LHCN-M2 (cell line): Measurements from ENCODE around the gene SLC9A3. TPM values are rescaled to one million over a fixed set of nuclear protein-coding genes. Genes with fewer than 3 reads are reported as not detected.

Experiments used
- DNase-seq: peaks from one replicate; pipeline ENCODE4 v3.0.0-alpha.2; 2012; ENCODE audit warnings: low read depth
- total RNA-seq: library from RNA; depleted of rRNA; stranded (reverse); fragments of >200 nt; gene quantifications from 2 replicates; pipeline ENCODE4 v1.2.3, GENCODE V29; 2014

The SLC9A3 gene
- total RNA-seq, 1 experiment from 2014 or later = 4.4 TPM

DNA sequence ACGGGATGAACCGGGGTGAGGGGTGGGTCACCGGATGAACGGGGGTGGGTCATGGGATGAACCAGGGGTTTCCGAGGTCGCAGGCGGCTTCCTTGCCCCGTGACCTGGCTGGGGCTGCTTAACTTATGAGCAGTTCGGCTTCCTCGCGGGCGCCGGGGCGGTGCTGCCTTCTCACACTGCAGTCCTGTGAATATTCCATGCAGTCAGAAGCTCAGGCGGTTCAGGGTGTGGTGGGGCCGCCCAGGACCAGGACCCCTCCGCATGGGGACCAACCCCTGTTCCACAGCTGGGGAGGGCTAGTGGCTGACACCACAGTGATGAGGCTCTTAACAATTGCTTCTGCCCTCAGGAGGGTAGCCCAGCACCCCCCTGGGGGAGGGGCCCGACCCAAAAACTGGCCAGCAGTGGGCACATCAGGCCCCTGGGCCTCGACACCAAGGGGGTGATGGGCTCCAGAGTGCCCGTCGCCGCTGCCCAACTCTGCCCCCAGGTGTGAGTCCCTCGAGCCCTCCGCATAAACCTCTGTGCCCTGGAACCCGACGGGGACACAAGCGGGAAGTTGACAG lies 30.9 kb upstream of the SLC9A3 start:
- no peak for DNase-seq

DNA sequence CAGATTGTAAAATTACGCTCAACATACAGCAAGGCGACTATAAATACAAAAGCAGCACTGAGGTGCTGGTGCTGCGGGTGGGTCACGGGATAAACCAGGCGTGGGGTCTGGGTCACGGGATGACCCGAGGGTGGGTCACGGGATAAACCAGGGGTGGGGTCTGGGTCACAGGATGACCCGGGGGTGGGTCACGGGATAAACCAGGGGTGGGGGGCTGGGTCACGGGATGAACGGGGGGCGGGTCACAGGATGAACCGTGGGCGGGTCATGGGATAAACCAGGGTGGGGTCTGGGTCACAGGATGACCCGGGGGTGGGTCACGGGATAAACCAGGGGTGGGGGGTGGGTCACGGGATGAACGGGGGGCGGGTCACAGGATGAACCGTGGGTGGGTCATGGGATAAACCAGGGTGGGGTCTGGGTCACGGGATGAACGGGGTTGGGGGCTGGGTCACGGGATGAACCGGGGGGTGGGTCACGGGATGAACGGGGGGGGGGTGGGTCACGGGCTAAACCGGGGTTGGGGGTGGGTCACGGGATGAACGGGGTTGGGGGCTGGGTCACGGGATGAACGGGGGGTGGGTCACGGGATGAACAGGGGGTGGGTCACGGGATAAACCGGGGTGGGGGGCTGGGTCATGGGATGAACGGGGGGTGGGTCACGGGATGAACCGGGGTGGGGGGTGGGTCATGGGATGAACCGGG lies 30.2 kb upstream of the SLC9A3 start:
- no peak for DNase-seq

DNA sequence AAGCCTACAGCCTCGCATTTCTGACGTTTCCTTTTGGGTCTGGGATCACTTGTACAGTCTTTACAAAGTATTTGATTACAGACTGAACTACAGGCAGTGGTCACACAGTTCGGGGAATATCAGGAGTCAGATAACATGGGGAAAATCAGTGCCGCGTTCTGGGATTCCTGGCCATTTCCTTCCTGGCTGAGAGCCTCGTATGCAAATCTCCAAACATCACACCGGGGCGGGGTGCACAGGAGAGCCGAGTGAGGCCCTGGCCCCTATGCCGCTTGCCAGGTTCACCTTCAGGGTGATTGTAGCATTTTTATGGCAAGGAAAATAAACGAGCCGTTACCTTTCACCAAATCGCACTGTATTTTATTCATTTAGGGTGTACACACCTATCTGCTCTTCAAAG lies 29.6 kb upstream of the SLC9A3 start:
- DNase-seq = peak; percentile 19

DNA sequence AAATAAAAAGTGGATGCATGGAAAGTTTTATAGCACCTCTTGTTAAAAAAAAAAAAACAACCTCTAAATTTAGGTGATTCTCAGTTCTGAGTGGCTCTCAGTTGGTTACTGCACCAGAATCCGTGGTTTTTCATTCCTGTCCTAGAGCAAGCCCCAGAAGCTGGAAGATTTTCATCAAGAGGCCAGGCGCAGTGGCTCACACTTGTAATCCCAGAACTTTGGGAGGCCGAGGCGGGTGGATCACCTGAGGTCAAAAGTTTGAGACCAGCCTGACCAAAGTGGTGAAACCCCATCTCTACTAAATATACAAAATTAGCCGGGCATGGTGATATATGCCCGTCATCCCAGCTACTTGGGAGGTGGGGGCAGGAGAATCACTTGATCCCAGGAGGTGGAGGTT lies 27.2 kb upstream of the SLC9A3 start:
- DNase-seq = no peak

DNA sequence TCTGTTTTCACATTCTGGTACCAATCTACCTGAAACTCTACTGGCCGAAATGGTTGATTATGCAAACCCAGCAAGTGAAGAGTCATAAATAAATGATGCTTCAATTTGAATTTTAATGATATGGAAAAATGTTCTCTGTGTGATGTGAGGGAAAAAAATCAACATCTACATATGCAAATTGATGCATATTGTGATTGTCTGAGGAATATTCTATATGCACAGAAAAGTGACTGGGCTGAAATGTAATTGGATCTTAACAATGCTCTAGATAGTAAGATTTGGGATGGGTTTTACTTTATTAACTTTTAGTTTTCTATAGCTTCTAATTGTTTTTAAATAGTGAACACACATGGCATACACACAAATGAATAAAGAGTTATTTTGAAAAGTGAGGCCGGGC lies 25.0 kb upstream of the SLC9A3 start:
- no peak for DNase-seq

DNA sequence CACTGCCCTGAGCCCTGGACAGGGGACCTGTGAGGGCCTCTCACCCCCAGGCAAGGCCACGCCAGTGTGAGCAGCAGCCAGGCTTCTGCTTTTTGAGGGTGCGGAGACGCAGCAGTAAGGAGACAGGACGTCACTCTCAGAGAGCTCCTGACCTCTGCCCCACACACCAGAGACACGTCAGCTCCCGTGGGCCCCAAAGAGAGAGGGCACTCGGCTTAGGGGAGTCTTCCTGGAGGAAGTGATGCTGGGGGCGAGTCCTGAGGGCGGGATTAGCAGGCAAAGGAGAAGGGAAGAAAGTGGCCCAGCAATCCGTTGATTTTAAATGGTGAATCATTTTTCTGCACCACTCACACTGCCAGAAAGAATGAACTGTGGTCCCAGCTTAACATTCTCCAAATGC lies 24.0 kb upstream of the SLC9A3 start:
- DNase-seq = peak; percentile 7

DNA sequence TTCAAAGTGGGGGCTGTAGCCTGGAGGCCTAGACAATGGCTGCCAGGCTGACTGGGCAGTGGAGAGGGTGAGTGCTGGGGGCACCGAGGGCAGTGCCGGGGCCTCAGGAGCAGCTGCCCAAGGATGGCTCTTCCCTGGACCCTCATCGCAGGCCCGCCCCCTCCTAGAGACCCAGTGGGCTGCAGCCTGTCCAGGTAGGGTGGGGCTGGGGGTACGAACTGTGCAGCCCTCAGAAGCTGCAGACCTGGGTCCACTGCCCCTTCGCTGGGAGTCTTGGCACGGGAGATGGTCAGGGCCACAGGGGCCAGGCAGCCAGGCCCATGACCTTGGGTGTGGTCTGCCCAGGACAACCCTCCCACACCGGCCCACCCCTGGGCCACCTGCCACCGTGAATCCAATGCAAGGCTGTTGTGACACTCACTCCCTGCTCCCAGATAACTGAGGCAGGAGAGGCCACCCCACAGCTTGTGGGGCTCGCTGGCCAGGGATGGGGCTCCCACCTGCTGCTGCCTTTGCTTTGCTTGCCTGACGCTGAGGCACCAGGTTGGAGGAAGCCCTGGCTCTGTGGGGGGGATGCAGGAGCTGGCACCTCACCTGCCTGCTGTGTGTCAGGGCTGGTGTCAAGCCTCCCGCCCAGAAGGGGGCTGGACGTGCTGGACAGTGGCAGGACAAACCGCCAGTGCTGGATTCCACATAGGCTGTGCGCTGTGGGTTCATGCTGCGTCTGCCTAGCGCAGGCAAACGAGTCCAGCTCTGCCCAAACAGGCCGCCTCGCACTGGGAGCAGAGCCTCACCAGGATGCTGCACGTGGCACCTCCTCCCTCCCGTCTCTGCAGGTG lies 23.1 kb upstream of the SLC9A3 start:
- DNase-seq = no peak

DNA sequence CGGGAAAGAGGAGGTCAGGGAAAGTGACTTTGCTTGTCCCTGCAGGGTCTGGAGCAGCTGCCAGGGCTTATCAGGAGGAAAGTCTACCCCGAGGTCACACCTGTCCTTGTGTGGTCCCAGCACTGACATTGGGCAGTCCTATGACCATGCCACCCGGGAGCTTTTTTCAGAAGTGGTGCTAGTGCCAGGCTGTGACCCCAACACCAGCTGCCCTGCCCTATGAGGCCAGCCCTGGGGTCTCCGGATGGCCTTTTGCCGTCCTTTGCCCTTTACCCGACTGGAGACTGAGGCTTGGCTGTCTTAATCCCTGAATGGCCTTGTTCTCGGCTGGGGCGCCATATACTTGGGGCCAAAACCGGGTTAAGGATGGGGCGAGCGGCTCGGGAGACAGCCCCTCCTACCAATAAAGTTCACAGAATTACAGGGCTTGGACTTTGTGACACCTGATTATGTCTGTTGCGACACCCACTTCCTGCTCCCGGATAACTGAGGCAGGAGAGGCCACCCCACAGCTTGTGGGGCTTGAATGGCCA lies 22.2 kb upstream of the SLC9A3 start:
- no peak for DNase-seq

DNA sequence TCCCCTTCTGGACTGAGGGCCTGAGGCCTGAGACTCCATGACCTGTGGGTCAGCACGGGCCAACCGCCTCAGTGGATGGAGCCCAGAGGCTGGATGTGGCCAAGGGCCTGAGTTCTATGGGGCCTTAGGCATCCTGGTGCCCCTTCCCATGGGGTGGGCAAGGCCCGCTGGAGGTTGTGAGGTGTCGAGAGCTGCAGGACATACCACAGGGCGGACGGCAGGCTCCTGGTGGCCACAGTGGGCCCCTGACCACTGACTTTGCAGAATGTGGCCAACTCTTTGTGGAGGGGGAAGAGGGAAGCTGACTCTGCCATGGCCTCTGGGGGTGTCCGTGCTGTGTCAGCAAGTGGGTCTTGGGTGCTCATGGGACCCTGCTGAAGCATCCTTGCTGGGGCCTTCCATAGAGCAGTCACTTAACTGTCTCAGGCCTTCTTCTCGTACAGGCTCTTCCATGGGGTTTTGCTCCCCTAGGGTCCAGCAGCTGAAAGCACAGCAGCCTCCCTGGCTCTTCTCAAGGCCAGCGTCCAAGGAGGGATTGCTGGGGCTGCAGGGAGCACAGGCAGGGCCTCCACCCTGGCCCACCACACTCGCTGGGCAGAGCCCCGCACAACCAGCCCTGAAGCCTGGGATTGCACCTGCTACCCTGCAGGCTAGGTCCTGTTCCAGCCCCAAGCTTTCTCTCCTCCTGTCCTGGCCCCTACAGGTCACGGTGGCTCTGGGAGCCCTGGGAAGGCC lies 21.6 kb upstream of the SLC9A3 start:
- DNase-seq = no peak

DNA sequence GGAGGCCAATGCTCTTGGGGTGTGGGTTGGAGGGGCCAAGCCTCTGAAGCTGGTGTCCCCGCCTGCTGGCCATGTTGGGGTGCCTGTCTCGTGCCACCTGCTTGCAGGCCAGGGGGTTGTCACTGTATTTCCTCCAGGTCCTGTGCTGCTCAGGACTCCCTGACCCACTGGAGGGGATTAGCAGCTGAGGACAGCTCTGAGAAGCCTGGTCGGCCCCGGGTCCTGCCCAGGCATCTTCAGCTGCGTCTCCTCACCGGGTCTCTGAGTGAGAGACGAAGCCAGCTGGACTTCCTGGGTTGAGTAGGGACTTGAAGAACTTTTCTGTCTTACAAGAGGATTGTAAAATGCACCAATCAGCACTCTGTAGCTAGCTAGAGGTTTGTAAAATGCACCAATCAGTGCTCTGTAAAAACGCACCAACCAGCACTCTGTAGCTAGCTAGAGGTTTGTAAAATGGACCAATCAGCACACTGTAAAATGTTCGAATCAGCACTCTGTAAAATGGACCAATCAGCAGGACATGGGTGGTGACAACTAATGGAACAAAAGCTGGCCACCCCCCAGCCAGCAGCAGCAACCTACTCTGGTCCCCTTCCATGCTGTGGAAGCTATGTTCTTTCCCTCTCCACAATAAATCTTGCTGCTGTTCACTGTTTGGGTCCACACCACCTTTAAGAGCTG lies 20.6 kb upstream of the SLC9A3 start:
- DNase-seq = no peak

DNA sequence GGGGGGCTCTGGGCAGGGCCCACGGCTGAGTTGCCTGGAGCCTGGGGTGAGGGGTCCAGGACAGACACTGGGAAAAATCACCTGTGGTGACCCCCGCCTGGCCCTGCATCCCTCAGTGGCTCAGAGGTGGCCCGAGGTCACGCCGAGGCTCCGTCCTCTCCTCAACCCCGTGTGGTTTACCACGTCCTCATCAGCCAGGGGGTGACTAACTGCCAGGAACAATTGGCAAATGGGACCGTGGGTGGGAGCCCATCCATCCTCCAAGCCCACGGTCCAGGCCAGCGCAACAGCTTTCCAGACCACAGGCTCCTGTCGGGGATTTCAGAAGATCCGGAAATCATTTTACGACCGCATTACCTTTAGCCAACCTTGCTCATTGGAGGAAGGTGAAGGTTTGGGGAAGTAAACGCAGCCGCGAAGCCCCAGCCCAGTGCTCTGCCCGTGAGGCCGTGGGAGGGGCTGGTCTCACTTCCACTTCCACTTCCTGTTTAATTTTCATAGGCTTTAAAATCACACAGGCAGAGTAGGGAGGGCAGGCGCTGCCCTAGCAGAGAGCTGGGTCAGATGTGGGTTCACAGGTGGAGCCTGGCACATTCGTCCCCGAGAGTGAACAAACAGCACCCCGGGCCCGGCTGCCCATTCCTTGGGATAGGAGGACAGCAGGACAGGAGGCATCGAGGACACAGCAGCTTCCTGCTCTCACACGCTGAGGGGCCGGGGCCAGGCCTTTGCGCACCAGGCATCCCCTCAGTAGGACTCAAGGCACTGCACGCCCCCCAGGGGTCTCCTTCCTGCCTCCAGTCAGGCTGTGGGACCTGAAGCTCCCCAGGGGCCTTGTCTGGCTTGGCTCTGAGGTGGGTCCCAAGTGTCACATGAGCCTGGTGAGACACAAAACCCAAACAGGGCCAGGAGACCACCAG lies 19.8 kb upstream of the SLC9A3 start:
- DNase-seq = no peak

DNA sequence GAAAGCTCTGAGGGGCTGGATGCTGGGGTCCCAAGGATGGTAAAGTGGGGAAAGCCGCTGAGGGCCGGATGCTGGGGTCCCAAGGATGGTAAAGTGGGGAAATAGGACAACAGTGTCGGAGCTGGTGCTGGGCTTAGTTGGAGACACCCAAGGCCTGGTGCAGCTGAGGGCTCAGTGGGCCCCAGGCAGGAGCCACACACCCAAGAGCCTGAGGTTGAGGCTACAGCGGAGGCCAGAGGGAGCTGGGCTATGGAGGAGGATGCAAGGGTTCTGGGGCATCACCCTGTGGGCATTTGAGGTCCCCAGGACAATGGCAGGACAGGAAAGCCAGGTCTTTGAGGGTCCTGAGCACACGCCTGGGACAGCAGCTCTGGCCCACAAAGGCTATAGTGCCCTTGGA lies 19.1 kb upstream of the SLC9A3 start:
- no peak for DNase-seq

DNA sequence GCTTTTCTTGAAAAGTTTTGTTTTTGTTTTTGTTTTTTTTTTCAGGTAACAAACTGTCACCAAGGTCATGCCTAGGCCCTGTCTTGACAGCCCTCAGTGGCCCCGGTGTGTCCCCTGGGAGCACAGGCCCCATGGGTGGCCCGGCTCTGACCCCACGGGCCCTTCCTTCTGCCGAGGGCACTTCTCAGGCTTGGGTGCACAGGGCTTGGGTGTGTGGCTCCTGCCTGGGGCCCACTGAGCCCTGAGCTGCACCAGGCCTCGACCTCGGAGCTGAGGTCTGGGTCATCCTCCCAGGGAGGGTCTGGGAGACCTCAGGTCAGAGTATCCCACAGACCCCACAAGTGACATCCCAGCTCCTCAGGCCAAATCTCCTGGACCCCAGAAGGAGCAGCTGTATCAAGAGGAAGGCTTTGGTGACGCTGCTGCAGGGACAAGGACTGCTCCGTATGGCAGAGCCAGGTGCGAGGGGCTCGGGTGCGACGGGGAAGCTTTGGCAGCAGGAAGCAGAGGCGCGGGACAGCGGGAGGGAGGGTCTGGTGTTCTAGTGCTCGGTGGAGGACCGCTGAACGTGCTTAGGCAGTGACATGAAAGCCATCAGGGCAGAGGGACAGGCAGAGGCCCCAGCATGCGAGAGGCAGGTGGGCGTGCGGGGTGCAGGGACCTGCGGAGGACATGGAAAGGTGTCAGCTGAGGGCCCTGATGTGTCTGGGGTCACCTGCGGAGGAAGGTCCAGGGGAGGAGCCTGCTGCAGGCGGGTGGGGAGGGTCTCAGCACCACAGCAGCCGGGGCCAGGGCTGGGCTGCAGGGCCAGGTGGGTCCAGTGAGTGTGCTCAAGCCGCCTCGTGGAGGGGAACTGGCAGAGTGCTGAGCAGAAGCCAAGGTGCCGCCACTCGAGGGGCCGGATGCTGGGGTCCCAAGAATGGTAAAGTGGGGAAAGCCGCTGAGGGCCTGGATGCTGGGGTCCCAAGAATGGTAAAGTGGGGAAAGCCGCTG lies 18.4 kb upstream of the SLC9A3 start:
- no peak for DNase-seq

DNA sequence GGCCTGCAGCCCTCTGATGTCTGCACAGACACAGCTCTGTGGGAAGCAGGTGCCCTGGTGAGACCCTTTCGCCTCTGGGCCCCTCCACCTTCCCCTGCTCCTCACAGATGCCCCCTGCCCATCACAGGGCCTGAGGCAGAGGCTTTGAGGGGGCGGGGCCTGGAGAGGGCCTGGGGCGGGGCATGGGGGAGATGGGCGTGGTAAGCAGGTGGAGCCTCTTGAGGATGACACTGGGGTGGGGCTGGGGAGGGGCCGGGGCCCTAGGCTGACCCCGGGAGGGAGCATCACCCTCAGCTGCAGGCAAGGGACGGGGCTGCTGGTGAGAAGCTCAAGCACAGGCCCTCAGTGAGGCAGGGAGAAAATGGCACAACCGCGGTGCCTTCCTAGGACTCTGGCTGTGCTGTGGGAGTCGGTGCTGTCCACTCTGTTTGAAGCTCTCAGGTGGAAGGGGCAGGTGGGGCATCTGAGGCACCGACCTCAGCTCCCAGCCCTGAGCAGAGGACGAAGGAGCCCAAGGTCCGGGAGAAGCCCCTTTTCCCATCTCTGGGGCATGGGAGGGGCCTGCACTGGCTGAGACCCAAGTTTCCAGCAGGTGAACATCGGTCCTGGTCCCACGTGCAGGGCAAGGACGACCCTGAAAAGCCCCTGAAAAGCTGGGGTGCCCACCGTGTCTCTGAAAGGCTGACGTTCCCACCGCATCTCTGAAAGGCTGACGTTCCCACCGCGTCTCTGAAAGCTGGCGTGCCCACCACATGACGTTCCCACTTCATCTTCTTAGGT lies 17.5 kb upstream of the SLC9A3 start:
- no peak for DNase-seq

DNA sequence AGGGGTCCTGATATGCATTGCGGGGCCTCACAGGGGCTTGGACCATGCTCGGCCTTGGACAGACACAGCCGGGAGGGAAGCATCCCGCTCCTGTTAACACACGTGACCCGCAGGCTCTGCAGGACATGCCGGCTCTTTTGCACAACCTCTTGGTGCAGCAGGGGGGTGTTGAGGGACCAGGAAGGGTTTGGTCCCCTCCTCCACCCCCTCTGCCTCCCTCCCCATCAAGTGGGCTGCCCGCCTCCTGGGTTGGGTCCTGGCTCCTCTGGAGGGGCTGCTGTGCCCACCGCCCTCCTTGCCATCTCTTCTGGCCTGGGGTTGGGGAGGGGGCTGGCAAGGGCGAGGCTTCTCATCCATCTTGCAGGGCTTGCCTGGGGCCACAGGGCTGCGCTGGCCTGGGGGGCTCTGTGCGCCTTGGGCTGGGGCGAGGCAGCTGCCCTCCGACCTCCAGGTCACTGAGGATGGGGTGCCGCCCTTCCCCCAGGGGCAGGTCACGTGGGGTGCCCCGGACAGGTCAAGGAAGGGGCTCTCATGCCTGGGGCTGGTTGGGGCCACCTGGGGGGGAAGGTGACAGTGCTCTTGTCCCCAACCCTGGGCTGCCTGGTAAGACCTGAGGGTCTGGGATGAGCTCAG lies 16.8 kb upstream of the SLC9A3 start:
- no peak for DNase-seq

DNA sequence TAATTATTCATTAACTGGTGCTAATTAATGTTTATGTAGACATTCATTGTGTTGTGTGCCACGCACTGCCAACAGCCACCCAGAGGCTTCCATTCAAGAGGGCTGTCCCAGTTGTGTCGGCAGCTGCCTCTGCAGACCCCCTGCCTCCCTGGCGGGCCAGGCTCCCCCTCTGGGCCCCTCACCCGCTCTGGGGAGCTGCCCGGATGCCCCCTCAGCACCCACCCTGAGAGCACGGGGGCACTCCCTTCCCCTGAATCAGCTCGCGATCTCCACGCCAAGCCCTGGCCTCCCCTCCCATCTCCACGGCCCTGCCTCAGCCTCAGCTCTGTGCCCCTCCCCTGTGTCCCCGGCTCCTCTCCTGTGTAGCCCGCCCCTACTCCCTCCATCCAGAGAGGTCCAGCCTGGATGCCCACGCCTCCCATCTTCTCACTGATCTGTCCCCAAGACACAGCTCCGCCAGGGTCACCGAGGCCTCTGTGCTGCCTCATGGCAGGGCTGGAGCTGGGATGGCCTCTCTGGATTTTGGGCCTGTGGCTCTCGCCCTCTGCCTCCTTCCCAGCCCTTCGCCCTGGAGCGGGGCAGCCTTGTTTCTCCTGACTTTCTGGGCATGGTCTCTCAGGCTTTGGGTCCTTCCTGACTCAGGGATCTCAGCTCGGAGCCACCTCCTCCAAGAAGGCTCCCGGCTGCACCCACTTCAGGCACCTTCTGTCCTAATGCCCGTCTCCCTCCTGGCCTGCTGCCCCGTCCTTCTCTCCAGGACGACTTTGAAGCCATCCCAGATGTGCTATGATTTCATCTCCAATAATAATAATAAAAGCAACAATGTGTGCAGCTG lies 16.0 kb upstream of the SLC9A3 start:
- no peak for DNase-seq
